Smooth muscle cell (in vitro differentiated cells): ENCODE results near the gene IRS2. TPM values are rescaled to one million over a fixed set of nuclear protein-coding genes. Genes with fewer than 3 reads are reported as not detected.

Source experiments
- DNase-seq: peaks from one replicate; lab custom pipeline; 2025; ENCODE audit not compliant: unreplicated experiment; lab: John Stamatoyannopoulos, UW
- H2AFZ ChIP-seq: fragments of 200-600 bp; sonication (generic); 2 replicates; pipeline ENCODE4 v1.6.0; 2016; ENCODE audit warnings: antibody characterized with exemption, low read depth, mild to moderate bottlenecking
- H3F3A ChIP-seq: fragments of 200-600 bp; sonication (generic); 2 replicates; pipeline ENCODE4 v1.6.0; 2017; ENCODE audit warnings: antibody characterized with exemption, low read depth
- H3K27ac ChIP-seq: fragments of 200-600 bp; sonication (generic); 2 replicates; pipeline ENCODE4 v1.5.1; 2016; ENCODE audit warnings: low read depth, mild to moderate bottlenecking
- H3K27me3 ChIP-seq: fragments of 200-600 bp; sonication (generic); 2 replicates; pipeline ENCODE4 v1.6.1; 2016; ENCODE audit warnings: low read depth, mild to moderate bottlenecking
- H3K36me3 ChIP-seq: fragments of 200-600 bp; sonication (generic); 2 replicates; pipeline ENCODE4 v1.5.1; 2016; ENCODE audit warnings: low read depth
- H3K4me1 ChIP-seq: fragments of 200-600 bp; sonication (generic); 2 replicates; pipeline ENCODE4 v1.5.1; 2016; ENCODE audit warnings: low read depth
- H3K4me2 ChIP-seq: fragments of 200-600 bp; sonication (generic); 2 replicates; pipeline ENCODE4 v1.6.0; 2016; ENCODE audit warnings: mild to moderate bottlenecking
- H3K4me3 ChIP-seq: fragments of 200-600 bp; sonication (generic); 2 replicates; pipeline ENCODE4 v1.5.1; 2016; ENCODE audit warnings: mild to moderate bottlenecking
- H3K79me2 ChIP-seq: fragments of 200-600 bp; sonication (generic); 2 replicates; pipeline ENCODE4 v1.6.0; 2016; ENCODE audit warnings: low read depth, mild to moderate bottlenecking
- H3K9ac ChIP-seq: fragments of 200-600 bp; sonication (generic); 2 replicates; pipeline ENCODE4 v1.6.0; 2016; ENCODE audit warnings: low read depth
- H3K9me3 ChIP-seq: fragments of 200-600 bp; sonication (generic); replicated peaks from 2 replicates; pipeline ENCODE4 v1.5.1; 2016; ENCODE audit warnings: low read depth
- H4K20me1 ChIP-seq: fragments of 200-600 bp; sonication (generic); 2 replicates; pipeline ENCODE4 v1.6.0; 2016; ENCODE audit warnings: low read depth
- WGBS: methylation state at CpG from one replicate; pipeline ENCODE4 v1.1.7; 2016; ENCODE audit warnings: low lambda C conversion rate; 5-methylcytosine and 5-hydroxymethylcytosine counted together
- polyA plus RNA-seq: library from polyadenylated mRNA; unstranded; fragments of >200 nt; fragmentation: Nextera tagmentation; extraction: Ambion mirVana; gene quantifications from 2 replicates; pipeline ENCODE4 v1.2.1, GENCODE V29; 2016
- total RNA-seq: library from RNA; depleted of rRNA; stranded (reverse); fragments of >200 nt; gene quantifications from 2 replicates; pipeline ENCODE4 v1.2.3, GENCODE V29; 2014
- TF ChIP-seq, protein P1 (sequence below): fragments of 200-600 bp; sonication (generic); IDR thresholded peaks from 2 replicates; pipeline ENCODE4 v1.5.1; 2017; ENCODE audit warnings: borderline replicate concordance, mild to moderate bottlenecking, antibody characterized with exemption; ENCODE audit not compliant: insufficient read depth, poor library complexity, severe bottlenecking

The IRS2 gene
- total and polyA plus RNA-seq, 2 experiments from 2014 or later, result 0.90 to 1.7 TPM

DNA sequence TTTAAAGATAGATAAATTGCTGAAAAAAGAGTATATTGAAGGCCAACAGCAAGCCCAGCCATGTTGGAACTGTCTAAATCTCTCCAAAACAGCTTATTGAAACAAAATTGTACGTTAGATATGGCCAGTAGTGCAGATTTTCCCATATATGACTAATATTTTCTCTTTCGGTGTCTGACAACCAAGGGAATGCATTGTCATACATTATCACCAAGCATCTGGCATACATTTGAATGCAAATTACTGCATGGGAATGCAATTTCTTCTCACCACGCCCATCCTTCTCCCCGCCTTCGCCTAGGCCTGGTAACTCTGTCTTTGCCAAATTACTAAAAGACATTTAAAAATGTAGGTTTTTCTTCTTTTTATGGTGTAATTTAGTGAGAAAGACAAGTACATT is 32.5 kb upstream of the IRS2 start:
- H4K20me1 ChIP-seq, result no peaks in the 10 kb centered on the region
- H3F3A ChIP-seq, result no peaks in the 10 kb centered on the region
- H3K9me3 ChIP-seq, result no peaks in the 10 kb centered on the region
- H3K4me3 ChIP-seq, result no peak overlapping the region
- H3K4me2 ChIP-seq, result no peak overlapping the region
- no peak for DNase-seq
- TF ChIP-seq, protein P1, sequence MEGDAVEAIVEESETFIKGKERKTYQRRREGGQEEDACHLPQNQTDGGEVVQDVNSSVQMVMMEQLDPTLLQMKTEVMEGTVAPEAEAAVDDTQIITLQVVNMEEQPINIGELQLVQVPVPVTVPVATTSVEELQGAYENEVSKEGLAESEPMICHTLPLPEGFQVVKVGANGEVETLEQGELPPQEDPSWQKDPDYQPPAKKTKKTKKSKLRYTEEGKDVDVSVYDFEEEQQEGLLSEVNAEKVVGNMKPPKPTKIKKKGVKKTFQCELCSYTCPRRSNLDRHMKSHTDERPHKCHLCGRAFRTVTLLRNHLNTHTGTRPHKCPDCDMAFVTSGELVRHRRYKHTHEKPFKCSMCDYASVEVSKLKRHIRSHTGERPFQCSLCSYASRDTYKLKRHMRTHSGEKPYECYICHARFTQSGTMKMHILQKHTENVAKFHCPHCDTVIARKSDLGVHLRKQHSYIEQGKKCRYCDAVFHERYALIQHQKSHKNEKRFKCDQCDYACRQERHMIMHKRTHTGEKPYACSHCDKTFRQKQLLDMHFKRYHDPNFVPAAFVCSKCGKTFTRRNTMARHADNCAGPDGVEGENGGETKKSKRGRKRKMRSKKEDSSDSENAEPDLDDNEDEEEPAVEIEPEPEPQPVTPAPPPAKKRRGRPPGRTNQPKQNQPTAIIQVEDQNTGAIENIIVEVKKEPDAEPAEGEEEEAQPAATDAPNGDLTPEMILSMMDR, result no peak
- H3K4me1 ChIP-seq, result no peaks in the 10 kb centered on the region
- H3K9ac ChIP-seq, result no peak overlapping the region
- H3K79me2 ChIP-seq, result no peaks in the 10 kb centered on the region
- no peaks in the 10 kb centered on the region for H3K27me3 ChIP-seq
- 91% methylated on average over 5 of the region's 5 CpGs for WGBS
- H2AFZ ChIP-seq, result no peak overlapping the region
- H3K27ac ChIP-seq, result no peak overlapping the region
- no peaks in the 10 kb centered on the region for H3K36me3 ChIP-seq

DNA sequence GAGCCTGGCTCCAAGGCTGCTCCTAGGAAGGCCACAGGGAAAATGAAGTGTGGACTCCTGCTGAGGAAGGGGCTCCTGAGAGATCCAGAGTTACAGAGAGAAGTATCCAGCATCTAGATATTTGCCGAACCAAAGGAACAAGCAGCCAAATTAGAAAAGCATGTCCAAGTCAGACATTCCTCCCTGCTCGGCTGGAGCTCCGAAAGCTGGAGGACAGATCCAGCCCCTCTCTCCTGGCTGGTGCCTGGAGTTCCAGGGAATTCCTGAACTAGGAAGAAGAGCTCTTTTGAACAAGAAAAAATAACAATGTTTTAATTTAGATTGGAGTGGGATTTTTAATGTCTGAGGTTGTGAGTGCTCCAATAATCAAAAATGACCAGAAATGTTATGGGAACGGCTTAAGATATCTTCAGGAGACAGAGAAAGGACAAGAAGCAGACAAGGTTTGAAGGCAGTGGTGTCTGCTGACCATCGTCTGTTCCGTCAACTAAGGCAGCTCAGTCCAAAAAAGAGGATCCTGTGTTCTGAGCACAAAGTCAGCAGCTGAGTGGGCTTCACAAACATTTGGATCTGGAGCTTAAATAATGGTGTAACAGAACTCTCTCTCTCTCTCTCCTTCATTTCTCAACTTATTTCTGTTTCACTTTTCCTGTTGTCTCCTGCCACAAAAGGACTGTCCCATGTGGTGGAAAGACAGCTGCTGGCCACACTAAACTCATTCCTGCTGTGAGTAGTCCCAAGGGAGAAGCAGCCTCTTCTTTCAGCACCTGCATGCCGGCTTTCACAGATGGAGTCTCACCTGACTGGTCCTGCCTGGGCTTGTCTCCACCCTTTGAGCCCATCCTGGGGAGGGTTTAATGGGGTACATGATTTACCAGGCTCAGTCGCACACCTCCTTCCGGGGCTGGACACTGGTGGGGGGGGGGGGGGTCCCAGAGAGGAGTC is 31.5 kb upstream of the IRS2 start:
- no peaks in the 10 kb centered on the region for H3K4me1 ChIP-seq
- no peaks in the 10 kb centered on the region for H3K27me3 ChIP-seq
- no peaks in the 10 kb centered on the region for H4K20me1 ChIP-seq
- no peak overlapping the region for H3K4me2 ChIP-seq
- H3K9ac ChIP-seq, result no peak overlapping the region
- no peaks in the 10 kb centered on the region for H3K36me3 ChIP-seq
- H3K79me2 ChIP-seq, result no peaks in the 10 kb centered on the region
- DNase-seq, result no peak
- H2AFZ ChIP-seq, result no peak overlapping the region
- WGBS, result 74% methylated on average over 9 of the region's 9 CpGs
- no peak overlapping the region for H3K4me3 ChIP-seq
- TF ChIP-seq, protein P1, result no peak
- no peaks in the 10 kb centered on the region for H3F3A ChIP-seq
- no peak overlapping the region for H3K27ac ChIP-seq
- H3K9me3 ChIP-seq, result no peaks in the 10 kb centered on the region

DNA sequence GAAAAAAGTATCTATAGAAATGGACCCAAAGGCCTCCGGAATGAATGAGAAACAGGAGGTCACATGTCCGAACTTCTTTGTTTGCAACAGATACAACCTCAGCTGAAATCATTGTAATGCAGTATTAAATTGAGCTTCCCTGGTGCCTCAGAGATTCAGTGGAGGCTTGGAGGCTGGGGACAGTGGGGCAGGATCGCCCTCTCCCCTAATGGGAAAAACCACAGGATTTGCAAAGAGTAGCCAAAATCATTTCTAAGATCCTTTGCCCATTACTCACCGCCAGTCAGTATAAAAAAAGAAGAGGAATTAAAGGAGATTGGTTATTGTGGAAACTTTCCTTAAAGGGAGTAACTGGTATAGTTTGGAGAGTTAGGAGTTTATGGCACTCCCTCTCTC is 30.4 kb upstream of the IRS2 start:
- Histone ChIP-seq H2AFZ (no peak overlapping the region), H3K79me2 (no peaks in the 10 kb centered on the region), H3K4me2 (peak overlapping the region; percentile 10), H3K36me3 (no peaks in the 10 kb centered on the region), H3F3A (no peaks in the 10 kb centered on the region), H3K27me3 (no peaks in the 10 kb centered on the region), H3K9ac (no peak overlapping the region), H3K9me3 (no peaks in the 10 kb centered on the region), H3K4me3 (no peak overlapping the region), H3K4me1 (no peaks in the 10 kb centered on the region), H4K20me1 (no peaks in the 10 kb centered on the region), H3K27ac (no peak overlapping the region)
- 70% methylated on average over 4 of the region's 4 CpGs for WGBS
- TF ChIP-seq, protein P1, result no peak
- DNase-seq, result no peak
